GM23338 (cell line): ENCODE results near the gene JOSD1. TPM values are rescaled to one million over a fixed set of nuclear protein-coding genes. Genes with fewer than 3 reads are reported as not detected.

Source experiments
- ATAC-seq: fragments of 200-7000 bp; cut with Tn5 transposase; 3 replicates; pipeline ENCODE4 v1.9.1; 2020
- DNase-seq: peaks from one replicate; pipeline ENCODE4 v3.0.0-alpha.2; 2015; ENCODE audit warnings: low spot score
- H2AFZ ChIP-seq: fragments of 200-600 bp; sonication (generic); 2 replicates; pipeline ENCODE4 v1.8.0; 2016; ENCODE audit warnings: antibody characterized with exemption, mild to moderate bottlenecking, moderate library complexity
- H3F3A ChIP-seq: fragments of 200-600 bp; sonication (generic); replicated peaks from 2 replicates; pipeline ENCODE4 v1.8.0; 2017; ENCODE audit warnings: antibody characterized with exemption, mixed run types, low read depth
- H3K27ac ChIP-seq: fragments of 200-600 bp; sonication (generic); 2 replicates; pipeline ENCODE4 v1.6.1; 2016; ENCODE audit warnings: low read depth
- H3K27me3 ChIP-seq: fragments of 200-600 bp; sonication (generic); 2 replicates; pipeline ENCODE4 v1.8.0; 2016; ENCODE audit warnings: mild to moderate bottlenecking, mixed run types, moderate library complexity; ENCODE audit not compliant: insufficient read depth
- H3K36me3 ChIP-seq: fragments of 200-600 bp; sonication (generic); 2 replicates; pipeline ENCODE4 v1.8.0; 2016; ENCODE audit warnings: mild to moderate bottlenecking; ENCODE audit not compliant: insufficient read depth
- H3K4me1 ChIP-seq: fragments of 200-600 bp; sonication (generic); 2 replicates; pipeline ENCODE4 v1.8.0; 2016; ENCODE audit warnings: mild to moderate bottlenecking, moderate library complexity; ENCODE audit not compliant: insufficient read depth
- H3K4me2 ChIP-seq: fragments of 200-600 bp; sonication (generic); 2 replicates; pipeline ENCODE4 v1.7.1; 2017; ENCODE audit warnings: mixed run types
- H3K4me3 ChIP-seq: fragments of 200-600 bp; sonication (generic); 2 replicates; pipeline ENCODE4 v1.6.1; 2016; ENCODE audit warnings: mixed run types
- H3K79me2 ChIP-seq: fragments of 200-600 bp; sonication (generic); replicated peaks from 2 replicates; pipeline ENCODE4 v1.8.0; 2017; ENCODE audit warnings: mild to moderate bottlenecking; ENCODE audit not compliant: insufficient read depth
- H3K9me2 ChIP-seq: fragments of 200-600 bp; sonication (generic); 2 replicates; pipeline ENCODE4 v1.8.0; 2017; ENCODE audit not compliant: insufficient read depth
- H4K20me1 ChIP-seq: fragments of 200-600 bp; sonication (generic); replicated peaks from 2 replicates; pipeline ENCODE4 v1.8.0; 2017; ENCODE audit warnings: mild to moderate bottlenecking; ENCODE audit not compliant: insufficient read depth
- H3K27ac Mint-ChIP-seq: 2 replicates; pipeline ENCODE4 v1.8.0; 2020; ENCODE audit warnings: inconsistent platforms, mild to moderate bottlenecking, moderate library complexity, mixed read lengths
- H3K27me3 Mint-ChIP-seq: 3 replicates; pipeline ENCODE4 v1.8.0; 2022; ENCODE audit warnings: low read depth, mild to moderate bottlenecking, moderate library complexity, mixed read lengths, inconsistent platforms; ENCODE audit not compliant: insufficient read depth, poor library complexity
- H3K36me3 Mint-ChIP-seq: 3 replicates; pipeline ENCODE4 v1.8.0; 2021; ENCODE audit warnings: low read depth, mild to moderate bottlenecking, inconsistent platforms, moderate library complexity, mixed read lengths
- H3K4me1 Mint-ChIP-seq: 3 replicates; pipeline ENCODE4 v1.8.0; 2020; ENCODE audit warnings: mild to moderate bottlenecking, inconsistent platforms, mixed read lengths
- H3K4me3 Mint-ChIP-seq: 3 replicates; pipeline ENCODE4 v1.8.0; 2021; ENCODE audit warnings: moderate library complexity, mild to moderate bottlenecking, inconsistent platforms, mixed read lengths
- H3K9me3 Mint-ChIP-seq: 3 replicates; pipeline ENCODE4 v1.8.0; 2020; ENCODE audit warnings: moderate library complexity, mild to moderate bottlenecking, inconsistent platforms, mixed read lengths
- STAT1 ChIP-seq: IDR thresholded peaks from one replicate; pipeline ENCODE4 v1.6.1; 2016; ENCODE audit warnings: antibody characterized with exemption; ENCODE audit not compliant: unreplicated experiment
- ZNF114 ChIP-seq: fragments of 250-450 bp; sonication (Bioruptor Pico); IDR thresholded peaks from 2 replicates; pipeline ENCODE4 v1.5.0; 2020; ENCODE audit warnings: mild to moderate bottlenecking, moderate library complexity
- polyA plus RNA-seq: library from polyadenylated mRNA; unstranded; fragments of >200 nt; fragmentation: Nextera tagmentation; extraction: Ambion mirVana; gene quantifications from 2 replicates; pipeline ENCODE4 v1.2.1, GENCODE V29; 2016
- total RNA-seq: library from RNA; depleted of rRNA; stranded (reverse); fragments of >200 nt; shearing (Covaris generic); gene quantifications from 2 replicates; pipeline ENCODE4 v1.2.3, GENCODE V29; 2014
- TF ChIP-seq, protein P1 (sequence below): fragments of 250-450 bp; sonication (Bioruptor Pico); IDR thresholded peaks from 2 replicates; pipeline ENCODE4 v1.5.0; 2020; ENCODE audit warnings: mild to moderate bottlenecking, moderate library complexity
- TF ChIP-seq, protein P2 (sequence below), 2 experiments: fragments of 200-600 bp in 1 of 2; sonication (generic) in 1 of 2; conservative IDR thresholded peaks; 2 replicates each; pipeline versions ENCODE4 v1.5.1 to v1.6.1; 2016 to 2017; ENCODE audit warnings: antibody characterized with exemption in 2 of 2, low read depth in 2 of 2, mild to moderate bottlenecking in 2 of 2, moderate library complexity in 1 of 2
- TF ChIP-seq, protein P3 (sequence below): IDR thresholded peaks from one replicate; pipeline ENCODE4 v1.6.1; 2018; ENCODE audit warnings: antibody characterized with exemption; ENCODE audit not compliant: unreplicated experiment

Gene JOSD1
- total and polyA plus RNA-seq, 2 experiments from 2014 or later = 4.6 to 19.7 TPM

DNA sequence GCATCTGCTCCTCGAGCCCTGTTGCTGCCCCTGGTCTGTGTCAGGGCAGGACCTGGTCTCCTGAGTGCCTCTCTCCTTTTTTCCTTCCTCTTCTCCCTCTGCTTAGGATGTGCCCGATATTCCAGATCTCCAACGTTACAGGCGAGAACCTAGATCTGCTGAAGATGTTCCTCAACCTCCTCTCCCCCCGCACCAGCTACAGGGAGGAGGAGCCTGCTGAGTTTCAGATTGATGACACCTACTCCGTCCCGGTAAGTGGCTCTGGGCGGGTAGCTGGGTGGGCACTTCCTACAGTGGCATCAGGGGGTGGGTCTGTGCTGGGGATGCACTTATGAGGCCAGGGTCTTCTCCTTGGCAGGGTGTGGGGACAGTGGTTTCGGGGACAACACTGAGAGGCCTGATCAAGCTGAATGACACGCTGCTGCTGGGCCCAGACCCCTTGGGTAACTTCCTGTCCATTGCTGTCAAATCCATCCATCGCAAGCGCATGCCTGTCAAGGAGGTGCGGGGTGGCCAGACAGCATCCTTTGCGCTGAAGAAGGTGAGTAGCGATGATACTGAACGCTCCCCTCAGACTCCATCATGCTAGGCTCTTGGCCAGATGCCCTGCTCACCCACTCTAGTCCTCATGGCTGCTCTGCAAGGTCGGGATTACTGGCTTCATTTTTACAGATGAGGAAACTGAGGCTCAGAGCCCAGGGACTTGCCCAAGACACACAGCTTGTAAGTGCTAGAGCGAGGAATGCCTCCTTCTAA lies 25.3 kb upstream of the JOSD1 start (continued):
- TF ChIP-seq, protein P1, sequence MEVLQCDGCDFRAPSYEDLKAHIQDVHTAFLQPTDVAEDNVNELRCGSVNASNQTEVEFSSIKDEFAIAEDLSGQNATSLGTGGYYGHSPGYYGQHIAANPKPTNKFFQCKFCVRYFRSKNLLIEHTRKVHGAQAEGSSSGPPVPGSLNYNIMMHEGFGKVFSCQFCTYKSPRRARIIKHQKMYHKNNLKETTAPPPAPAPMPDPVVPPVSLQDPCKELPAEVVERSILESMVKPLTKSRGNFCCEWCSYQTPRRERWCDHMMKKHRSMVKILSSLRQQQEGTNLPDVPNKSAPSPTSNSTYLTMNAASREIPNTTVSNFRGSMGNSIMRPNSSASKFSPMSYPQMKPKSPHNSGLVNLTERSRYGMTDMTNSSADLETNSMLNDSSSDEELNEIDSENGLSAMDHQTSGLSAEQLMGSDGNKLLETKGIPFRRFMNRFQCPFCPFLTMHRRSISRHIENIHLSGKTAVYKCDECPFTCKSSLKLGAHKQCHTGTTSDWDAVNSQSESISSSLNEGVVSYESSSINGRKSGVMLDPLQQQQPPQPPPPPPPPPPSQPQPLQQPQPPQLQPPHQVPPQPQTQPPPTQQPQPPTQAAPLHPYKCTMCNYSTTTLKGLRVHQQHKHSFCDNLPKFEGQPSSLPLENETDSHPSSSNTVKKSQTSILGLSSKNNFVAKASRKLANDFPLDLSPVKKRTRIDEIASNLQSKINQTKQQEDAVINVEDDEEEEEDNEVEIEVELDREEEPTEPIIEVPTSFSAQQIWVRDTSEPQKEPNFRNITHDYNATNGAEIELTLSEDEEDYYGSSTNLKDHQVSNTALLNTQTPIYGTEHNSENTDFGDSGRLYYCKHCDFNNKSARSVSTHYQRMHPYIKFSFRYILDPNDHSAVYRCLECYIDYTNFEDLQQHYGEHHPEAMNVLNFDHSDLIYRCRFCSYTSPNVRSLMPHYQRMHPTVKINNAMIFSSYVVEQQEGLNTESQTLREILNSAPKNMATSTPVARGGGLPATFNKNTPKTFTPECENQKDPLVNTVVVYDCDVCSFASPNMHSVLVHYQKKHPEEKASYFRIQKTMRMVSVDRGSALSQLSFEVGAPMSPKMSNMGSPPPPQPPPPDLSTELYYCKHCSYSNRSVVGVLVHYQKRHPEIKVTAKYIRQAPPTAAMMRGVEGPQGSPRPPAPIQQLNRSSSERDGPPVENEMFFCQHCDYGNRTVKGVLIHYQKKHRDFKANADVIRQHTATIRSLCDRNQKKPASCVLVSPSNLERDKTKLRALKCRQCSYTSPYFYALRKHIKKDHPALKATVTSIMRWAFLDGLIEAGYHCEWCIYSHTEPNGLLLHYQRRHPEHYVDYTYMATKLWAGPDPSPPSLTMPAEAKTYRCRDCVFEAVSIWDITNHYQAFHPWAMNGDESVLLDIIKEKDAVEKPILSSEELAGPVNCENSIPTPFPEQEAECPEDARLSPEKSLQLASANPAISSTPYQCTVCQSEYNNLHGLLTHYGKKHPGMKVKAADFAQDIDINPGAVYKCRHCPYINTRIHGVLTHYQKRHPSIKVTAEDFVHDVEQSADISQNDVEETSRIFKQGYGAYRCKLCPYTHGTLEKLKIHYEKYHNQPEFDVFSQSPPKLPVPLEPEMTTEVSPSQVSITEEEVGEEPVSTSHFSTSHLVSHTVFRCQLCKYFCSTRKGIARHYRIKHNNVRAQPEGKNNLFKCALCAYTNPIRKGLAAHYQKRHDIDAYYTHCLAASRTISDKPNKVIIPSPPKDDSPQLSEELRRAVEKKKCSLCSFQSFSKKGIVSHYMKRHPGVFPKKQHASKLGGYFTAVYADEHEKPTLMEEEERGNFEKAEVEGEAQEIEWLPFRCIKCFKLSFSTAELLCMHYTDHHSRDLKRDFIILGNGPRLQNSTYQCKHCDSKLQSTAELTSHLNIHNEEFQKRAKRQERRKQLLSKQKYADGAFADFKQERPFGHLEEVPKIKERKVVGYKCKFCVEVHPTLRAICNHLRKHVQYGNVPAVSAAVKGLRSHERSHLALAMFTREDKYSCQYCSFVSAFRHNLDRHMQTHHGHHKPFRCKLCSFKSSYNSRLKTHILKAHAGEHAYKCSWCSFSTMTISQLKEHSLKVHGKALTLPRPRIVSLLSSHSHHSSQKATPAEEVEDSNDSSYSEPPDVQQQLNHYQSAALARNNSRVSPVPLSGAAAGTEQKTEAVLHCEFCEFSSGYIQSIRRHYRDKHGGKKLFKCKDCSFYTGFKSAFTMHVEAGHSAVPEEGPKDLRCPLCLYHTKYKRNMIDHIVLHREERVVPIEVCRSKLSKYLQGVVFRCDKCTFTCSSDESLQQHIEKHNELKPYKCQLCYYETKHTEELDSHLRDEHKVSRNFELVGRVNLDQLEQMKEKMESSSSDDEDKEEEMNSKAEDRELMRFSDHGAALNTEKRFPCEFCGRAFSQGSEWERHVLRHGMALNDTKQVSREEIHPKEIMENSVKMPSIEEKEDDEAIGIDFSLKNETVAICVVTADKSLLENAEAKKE (CRISPR knock-in tag) = no peak
- TF ChIP-seq ZNF114 (CRISPR knock-in tag) = no peak

DNA sequence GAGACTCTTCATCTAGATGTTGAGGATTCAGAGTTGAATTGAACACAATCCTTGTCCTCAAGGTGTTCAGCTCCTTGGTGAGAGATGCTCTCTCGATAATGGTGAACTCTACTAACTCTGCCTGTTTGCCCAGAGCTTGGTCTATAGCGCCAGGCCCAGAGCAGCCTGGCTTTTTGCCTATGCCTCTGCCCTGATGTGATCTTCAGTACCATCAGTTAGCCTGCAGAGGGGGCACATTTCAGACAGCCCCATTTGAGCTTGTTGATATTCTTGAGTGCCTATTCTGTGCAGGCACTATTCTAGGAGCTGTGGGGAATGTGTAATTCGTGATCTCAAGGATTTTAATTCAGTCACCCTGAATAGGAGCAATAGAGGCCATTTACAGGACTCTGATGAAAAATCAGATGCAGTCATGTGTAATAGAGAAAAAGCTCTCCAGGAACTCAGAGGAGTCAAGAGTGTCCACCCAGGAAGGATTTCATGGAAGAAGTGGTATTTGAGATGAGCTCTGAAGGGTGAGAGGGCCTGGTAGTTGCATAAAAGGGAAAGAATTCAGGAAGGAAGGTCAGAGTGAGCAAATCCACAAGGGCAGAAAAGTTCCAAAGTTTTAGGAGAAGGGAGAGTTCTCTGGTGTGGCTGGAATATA lies 24.3 kb upstream of the JOSD1 start:
- H3K4me1 Mint-ChIP-seq = no peaks in the 10 kb centered on the region; the same call in 2 of the 3 replicates
- TF ChIP-seq, protein P2, sequence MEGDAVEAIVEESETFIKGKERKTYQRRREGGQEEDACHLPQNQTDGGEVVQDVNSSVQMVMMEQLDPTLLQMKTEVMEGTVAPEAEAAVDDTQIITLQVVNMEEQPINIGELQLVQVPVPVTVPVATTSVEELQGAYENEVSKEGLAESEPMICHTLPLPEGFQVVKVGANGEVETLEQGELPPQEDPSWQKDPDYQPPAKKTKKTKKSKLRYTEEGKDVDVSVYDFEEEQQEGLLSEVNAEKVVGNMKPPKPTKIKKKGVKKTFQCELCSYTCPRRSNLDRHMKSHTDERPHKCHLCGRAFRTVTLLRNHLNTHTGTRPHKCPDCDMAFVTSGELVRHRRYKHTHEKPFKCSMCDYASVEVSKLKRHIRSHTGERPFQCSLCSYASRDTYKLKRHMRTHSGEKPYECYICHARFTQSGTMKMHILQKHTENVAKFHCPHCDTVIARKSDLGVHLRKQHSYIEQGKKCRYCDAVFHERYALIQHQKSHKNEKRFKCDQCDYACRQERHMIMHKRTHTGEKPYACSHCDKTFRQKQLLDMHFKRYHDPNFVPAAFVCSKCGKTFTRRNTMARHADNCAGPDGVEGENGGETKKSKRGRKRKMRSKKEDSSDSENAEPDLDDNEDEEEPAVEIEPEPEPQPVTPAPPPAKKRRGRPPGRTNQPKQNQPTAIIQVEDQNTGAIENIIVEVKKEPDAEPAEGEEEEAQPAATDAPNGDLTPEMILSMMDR (conservative IDR thresholded peaks at IDR 0.05; ENCODE audit: low read depth in 2 of 2) = peak; percentile 59 to 63
- no peak for TF ChIP-seq ZNF114 (CRISPR knock-in tag)
- TF ChIP-seq STAT1 = no peak
- TF ChIP-seq, protein P3, sequence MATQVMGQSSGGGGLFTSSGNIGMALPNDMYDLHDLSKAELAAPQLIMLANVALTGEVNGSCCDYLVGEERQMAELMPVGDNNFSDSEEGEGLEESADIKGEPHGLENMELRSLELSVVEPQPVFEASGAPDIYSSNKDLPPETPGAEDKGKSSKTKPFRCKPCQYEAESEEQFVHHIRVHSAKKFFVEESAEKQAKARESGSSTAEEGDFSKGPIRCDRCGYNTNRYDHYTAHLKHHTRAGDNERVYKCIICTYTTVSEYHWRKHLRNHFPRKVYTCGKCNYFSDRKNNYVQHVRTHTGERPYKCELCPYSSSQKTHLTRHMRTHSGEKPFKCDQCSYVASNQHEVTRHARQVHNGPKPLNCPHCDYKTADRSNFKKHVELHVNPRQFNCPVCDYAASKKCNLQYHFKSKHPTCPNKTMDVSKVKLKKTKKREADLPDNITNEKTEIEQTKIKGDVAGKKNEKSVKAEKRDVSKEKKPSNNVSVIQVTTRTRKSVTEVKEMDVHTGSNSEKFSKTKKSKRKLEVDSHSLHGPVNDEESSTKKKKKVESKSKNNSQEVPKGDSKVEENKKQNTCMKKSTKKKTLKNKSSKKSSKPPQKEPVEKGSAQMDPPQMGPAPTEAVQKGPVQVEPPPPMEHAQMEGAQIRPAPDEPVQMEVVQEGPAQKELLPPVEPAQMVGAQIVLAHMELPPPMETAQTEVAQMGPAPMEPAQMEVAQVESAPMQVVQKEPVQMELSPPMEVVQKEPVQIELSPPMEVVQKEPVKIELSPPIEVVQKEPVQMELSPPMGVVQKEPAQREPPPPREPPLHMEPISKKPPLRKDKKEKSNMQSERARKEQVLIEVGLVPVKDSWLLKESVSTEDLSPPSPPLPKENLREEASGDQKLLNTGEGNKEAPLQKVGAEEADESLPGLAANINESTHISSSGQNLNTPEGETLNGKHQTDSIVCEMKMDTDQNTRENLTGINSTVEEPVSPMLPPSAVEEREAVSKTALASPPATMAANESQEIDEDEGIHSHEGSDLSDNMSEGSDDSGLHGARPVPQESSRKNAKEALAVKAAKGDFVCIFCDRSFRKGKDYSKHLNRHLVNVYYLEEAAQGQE = no peak
- no peak overlapping the region for H3K4me2 ChIP-seq
- no peak overlapping the region for H3K4me3 ChIP-seq
- H3K27me3 ChIP-seq = no peaks in the 10 kb centered on the region
- H3K36me3 ChIP-seq = peaks cover 51% of the 10 kb centered on the region
- H3K36me3 Mint-ChIP-seq = peaks cover 88% of the 10 kb centered on the region
- no peaks in the 10 kb centered on the region; the same call in 1 of the 2 replicates for H3K79me2 ChIP-seq
- ATAC-seq (peak; percentile 95), DNase-seq (peak; percentile 71)
- H2AFZ ChIP-seq = no peak overlapping the region
- peaks cover 9% of the 10 kb centered on the region; the same call in 1 of the 2 replicates for H4K20me1 ChIP-seq
- H3K4me3 Mint-ChIP-seq = no peak overlapping the region
- H3K9me3 Mint-ChIP-seq = no peaks in the 10 kb centered on the region
- no peak overlapping the region for H3K27ac Mint-ChIP-seq
- peaks cover 5% of the 10 kb centered on the region for H3K27me3 Mint-ChIP-seq
- no peaks in the 10 kb centered on the region for H3F3A ChIP-seq
- no peak overlapping the region for H3K27ac ChIP-seq
- H3K4me1 ChIP-seq = no peaks in the 10 kb centered on the region
- H3K9me2 ChIP-seq = no peaks in the 10 kb centered on the region
